ENCODE data around the gene ASPSCR1. TPM values are rescaled to one million over a fixed set of nuclear protein-coding genes. Genes with fewer than 3 reads are reported as not detected.

ASPSCR1 gene
- total RNA-seq, 1 donor from 2014 or later, result 25.5 TPM

Other genes starting within 250 kb of the ASPSCR1 start
- gene GCGR, start 173.5 kb upstream of the ASPSCR1 start, total RNA-seq, result not detected
- 102 TPM for gene MCRIP1, start 144.3 kb upstream of the ASPSCR1 start, total RNA-seq
- gene PPP1R27, start 142.6 kb upstream of the ASPSCR1 start, total RNA-seq, result 0.32 TPM
- gene P4HB, start 117.1 kb upstream of the ASPSCR1 start, total RNA-seq, result 371 TPM
- 158 TPM for gene ARHGDIA, start 106.3 kb upstream of the ASPSCR1 start, total RNA-seq
- gene ALYREF, start 86.0 kb upstream of the ASPSCR1 start, total RNA-seq, result 40.1 TPM
- 131 TPM for gene ANAPC11, start 85.9 kb upstream of the ASPSCR1 start, total RNA-seq
- 0.51 TPM for gene NPB, start 75.4 kb upstream of the ASPSCR1 start, total RNA-seq
- gene PCYT2, start 66.2 kb upstream of the ASPSCR1 start, total RNA-seq, result 47.1 TPM
- 8.3 TPM for gene SIRT7, start 59.5 kb upstream of the ASPSCR1 start, total RNA-seq
- 24.4 TPM for gene MAFG, start 49.9 kb upstream of the ASPSCR1 start, total RNA-seq
- gene PYCR1, start 40.3 kb upstream of the ASPSCR1 start, total RNA-seq, result 7.8 TPM
- 4.4 TPM for gene MYADML2, start 30.4 kb upstream of the ASPSCR1 start, total RNA-seq
- 0.38 TPM for gene NOTUM, start 16.4 kb upstream of the ASPSCR1 start, total RNA-seq
- 22.8 TPM for gene CENPX, start 45.2 kb downstream of the ASPSCR1 start, total RNA-seq
- gene LRRC45, start 45.7 kb downstream of the ASPSCR1 start, total RNA-seq, result 3.3 TPM
- 0.65 TPM for gene RAC3, start 54.0 kb downstream of the ASPSCR1 start, total RNA-seq
- gene DCXR, start 60.1 kb downstream of the ASPSCR1 start, total RNA-seq, result 144 TPM
- gene RFNG, start 74.2 kb downstream of the ASPSCR1 start, total RNA-seq, result 21.0 TPM
- gene GPS1, start 74.3 kb downstream of the ASPSCR1 start, total RNA-seq, result 67.4 TPM
- 47.6 TPM for gene DUS1L, start 88.2 kb downstream of the ASPSCR1 start, total RNA-seq
- gene FASN, start 120.6 kb downstream of the ASPSCR1 start, total RNA-seq, result 22.9 TPM
- gene CCDC57, start 235.2 kb downstream of the ASPSCR1 start, total RNA-seq, result 10.6 TPM

Measured in cardiac septum (tissue), 1 donor.